GM23338 (cell line): ENCODE results near the gene TMEM242. TPM values are rescaled to one million over a fixed set of nuclear protein-coding genes. Genes with fewer than 3 reads are reported as not detected.

Source experiments
- ATAC-seq: fragments of 200-7000 bp; cut with Tn5 transposase; 3 replicates; pipeline ENCODE4 v1.9.1; 2020
- DNase-seq: peaks from one replicate; pipeline ENCODE4 v3.0.0-alpha.2; 2015; ENCODE audit warnings: low spot score
- H2AFZ ChIP-seq: fragments of 200-600 bp; sonication (generic); 2 replicates; pipeline ENCODE4 v1.8.0; 2016; ENCODE audit warnings: antibody characterized with exemption, mild to moderate bottlenecking, moderate library complexity
- H3F3A ChIP-seq: fragments of 200-600 bp; sonication (generic); replicated peaks from 2 replicates; pipeline ENCODE4 v1.8.0; 2017; ENCODE audit warnings: antibody characterized with exemption, mixed run types, low read depth
- H3K27ac ChIP-seq: fragments of 200-600 bp; sonication (generic); 2 replicates; pipeline ENCODE4 v1.6.1; 2016; ENCODE audit warnings: low read depth
- H3K27me3 ChIP-seq: fragments of 200-600 bp; sonication (generic); 2 replicates; pipeline ENCODE4 v1.8.0; 2016; ENCODE audit warnings: mild to moderate bottlenecking, mixed run types, moderate library complexity; ENCODE audit not compliant: insufficient read depth
- H3K36me3 ChIP-seq: fragments of 200-600 bp; sonication (generic); 2 replicates; pipeline ENCODE4 v1.8.0; 2016; ENCODE audit warnings: mild to moderate bottlenecking; ENCODE audit not compliant: insufficient read depth
- H3K4me1 ChIP-seq: fragments of 200-600 bp; sonication (generic); 2 replicates; pipeline ENCODE4 v1.8.0; 2016; ENCODE audit warnings: mild to moderate bottlenecking, moderate library complexity; ENCODE audit not compliant: insufficient read depth
- H3K4me2 ChIP-seq: fragments of 200-600 bp; sonication (generic); 2 replicates; pipeline ENCODE4 v1.7.1; 2017; ENCODE audit warnings: mixed run types
- H3K4me3 ChIP-seq: fragments of 200-600 bp; sonication (generic); 2 replicates; pipeline ENCODE4 v1.6.1; 2016; ENCODE audit warnings: mixed run types
- H3K79me2 ChIP-seq: fragments of 200-600 bp; sonication (generic); replicated peaks from 2 replicates; pipeline ENCODE4 v1.8.0; 2017; ENCODE audit warnings: mild to moderate bottlenecking; ENCODE audit not compliant: insufficient read depth
- H3K9me2 ChIP-seq: fragments of 200-600 bp; sonication (generic); 2 replicates; pipeline ENCODE4 v1.8.0; 2017; ENCODE audit not compliant: insufficient read depth
- H4K20me1 ChIP-seq: fragments of 200-600 bp; sonication (generic); replicated peaks from 2 replicates; pipeline ENCODE4 v1.8.0; 2017; ENCODE audit warnings: mild to moderate bottlenecking; ENCODE audit not compliant: insufficient read depth
- H3K27ac Mint-ChIP-seq: 2 replicates; pipeline ENCODE4 v1.8.0; 2020; ENCODE audit warnings: inconsistent platforms, mild to moderate bottlenecking, moderate library complexity, mixed read lengths
- H3K27me3 Mint-ChIP-seq: 3 replicates; pipeline ENCODE4 v1.8.0; 2022; ENCODE audit warnings: low read depth, mild to moderate bottlenecking, moderate library complexity, mixed read lengths, inconsistent platforms; ENCODE audit not compliant: insufficient read depth, poor library complexity
- H3K36me3 Mint-ChIP-seq: 3 replicates; pipeline ENCODE4 v1.8.0; 2021; ENCODE audit warnings: low read depth, mild to moderate bottlenecking, inconsistent platforms, moderate library complexity, mixed read lengths
- H3K4me1 Mint-ChIP-seq: 3 replicates; pipeline ENCODE4 v1.8.0; 2020; ENCODE audit warnings: mild to moderate bottlenecking, inconsistent platforms, mixed read lengths
- H3K4me3 Mint-ChIP-seq: 3 replicates; pipeline ENCODE4 v1.8.0; 2021; ENCODE audit warnings: moderate library complexity, mild to moderate bottlenecking, inconsistent platforms, mixed read lengths
- H3K9me3 Mint-ChIP-seq: 3 replicates; pipeline ENCODE4 v1.8.0; 2020; ENCODE audit warnings: moderate library complexity, mild to moderate bottlenecking, inconsistent platforms, mixed read lengths
- CREB1 ChIP-seq: fragments of 250-450 bp; sonication (Bioruptor Pico); IDR thresholded peaks from 2 replicates; pipeline ENCODE4 v1.5.0; 2020; ENCODE audit warnings: low read depth, mild to moderate bottlenecking, moderate library complexity
- CTCF ChIP-seq, 2 experiments: fragments of 200-600 bp in 1 of 2; sonication (generic) in 1 of 2; conservative IDR thresholded peaks; 2 replicates each; pipeline versions ENCODE4 v1.5.1 to v1.6.1; 2016 to 2017; ENCODE audit warnings: antibody characterized with exemption in 2 of 2, low read depth in 2 of 2, mild to moderate bottlenecking in 2 of 2, moderate library complexity in 1 of 2
- EZH2phosphoT487 ChIP-seq: fragments of 200-600 bp; sonication (generic); IDR thresholded peaks from one replicate; pipeline ENCODE4 v1.8.1; 2018; ENCODE audit warnings: antibody characterized with exemption; ENCODE audit not compliant: unreplicated experiment
- JUNB ChIP-seq: IDR thresholded peaks from one replicate; pipeline ENCODE4 v1.6.1; 2016; ENCODE audit warnings: antibody characterized with exemption; ENCODE audit not compliant: unreplicated experiment
- NANOG ChIP-seq: IDR thresholded peaks from 2 replicates; pipeline ENCODE4 v1.6.1; 2016; ENCODE audit warnings: antibody characterized with exemption, borderline replicate concordance
- POLR2AphosphoS5 ChIP-seq: IDR thresholded peaks from 2 replicates; pipeline ENCODE4 v1.6.1; 2016; ENCODE audit warnings: antibody characterized with exemption, low read depth
- REST ChIP-seq: IDR thresholded peaks from one replicate; pipeline ENCODE4 v1.6.1; 2018; ENCODE audit warnings: antibody characterized with exemption; ENCODE audit not compliant: unreplicated experiment
- STAT1 ChIP-seq: IDR thresholded peaks from one replicate; pipeline ENCODE4 v1.6.1; 2016; ENCODE audit warnings: antibody characterized with exemption; ENCODE audit not compliant: unreplicated experiment
- ZNF114 ChIP-seq: fragments of 250-450 bp; sonication (Bioruptor Pico); IDR thresholded peaks from 2 replicates; pipeline ENCODE4 v1.5.0; 2020; ENCODE audit warnings: mild to moderate bottlenecking, moderate library complexity
- ZNF462 ChIP-seq: fragments of 250-450 bp; sonication (Bioruptor Pico); IDR thresholded peaks from 2 replicates; pipeline ENCODE4 v1.5.0; 2020; ENCODE audit warnings: mild to moderate bottlenecking, moderate library complexity
- polyA plus RNA-seq: library from polyadenylated mRNA; unstranded; fragments of >200 nt; fragmentation: Nextera tagmentation; extraction: Ambion mirVana; gene quantifications from 2 replicates; pipeline ENCODE4 v1.2.1, GENCODE V29; 2016
- total RNA-seq: library from RNA; depleted of rRNA; stranded (reverse); fragments of >200 nt; shearing (Covaris generic); gene quantifications from 2 replicates; pipeline ENCODE4 v1.2.3, GENCODE V29; 2014

Gene TMEM242
- total and polyA plus RNA-seq, 2 experiments from 2014 or later = 3.7 to 9.7 TPM

GRCh38 chr6:157300006-157300405, 23.3 kb downstream of the TMEM242 start (continued):
- TF ChIP-seq REST (no peak), EZH2phosphoT487 (no peak), STAT1 (no peak), POLR2AphosphoS5 (no peak), JUNB (no peak)

- H3K9me2 ChIP-seq = no peaks in the 10 kb centered on the region
- no peaks in the 10 kb centered on the region for H3F3A ChIP-seq
- no peak overlapping the region for H3K27ac Mint-ChIP-seq
- no peak overlapping the region for H3K4me3 Mint-ChIP-seq
- no peaks in the 10 kb centered on the region for H3K36me3 Mint-ChIP-seq
- H3K27me3 Mint-ChIP-seq = no peaks in the 10 kb centered on the region
- peaks cover 21% of the 10 kb centered on the region for H3K4me1 Mint-ChIP-seq
- H4K20me1 ChIP-seq = 0 out of 2 replicates have a peak, but pooled peaks cover 2% of the 10 kb centered on the region
- no peak overlapping the region for H3K4me2 ChIP-seq
- peaks cover 13% of the 10 kb centered on the region for H3K79me2 ChIP-seq
- ATAC-seq (no peak), DNase-seq (no peak)
- no peak overlapping the region for H3K27ac ChIP-seq
- no peaks in the 10 kb centered on the region for H3K9me3 Mint-ChIP-seq
- H3K4me1 ChIP-seq = peaks cover 16% of the 10 kb centered on the region
- H3K36me3 ChIP-seq = no peaks in the 10 kb centered on the region
- H3K27me3 ChIP-seq = no peaks in the 10 kb centered on the region
- no peak overlapping the region for H2AFZ ChIP-seq
- TF ChIP-seq ZNF114 (CRISPR knock-in tag) = no peak
- H3K4me3 ChIP-seq = no peak overlapping the region
Measured at GRCh38 chr6:157298216-157298724, 25.0 kb downstream of the TMEM242 start.

- DNase-seq (no peak), ATAC-seq (no peak)
- peaks cover 23% of the 10 kb centered on the region for H3K4me1 Mint-ChIP-seq
- H3K27ac ChIP-seq = no peak overlapping the region
- H3F3A ChIP-seq = no peaks in the 10 kb centered on the region
- no peaks in the 10 kb centered on the region for H3K9me3 Mint-ChIP-seq
- H3K27ac Mint-ChIP-seq = no peak overlapping the region
- H3K36me3 Mint-ChIP-seq = no peaks in the 10 kb centered on the region
- H3K36me3 ChIP-seq = no peaks in the 10 kb centered on the region
- H3K27me3 Mint-ChIP-seq = no peaks in the 10 kb centered on the region
- H4K20me1 ChIP-seq = 0 out of 2 replicates have a peak, but pooled peaks cover 2% of the 10 kb centered on the region
- no peak overlapping the region for H3K4me2 ChIP-seq
- H3K4me1 ChIP-seq = peaks cover 19% of the 10 kb centered on the region
- no peak overlapping the region for H3K4me3 Mint-ChIP-seq
- no peak overlapping the region for H2AFZ ChIP-seq
- no peaks in the 10 kb centered on the region for H3K9me2 ChIP-seq
- H3K27me3 ChIP-seq = no peaks in the 10 kb centered on the region
- H3K79me2 ChIP-seq = peaks cover 10% of the 10 kb centered on the region
- no peak overlapping the region for H3K4me3 ChIP-seq
- no peak for TF ChIP-seq ZNF462 (CRISPR knock-in tag)
- TF ChIP-seq JUNB = no peak
- TF ChIP-seq CTCF (conservative IDR thresholded peaks at IDR 0.05; ENCODE audit: low read depth in 2 of 2) = no peak
- TF ChIP-seq CREB1 = no peak
- no peak for TF ChIP-seq NANOG
Measured at GRCh38 chr6:157294654-157295053, 28.7 kb downstream of the TMEM242 start.
